Iris pigment epithelial cell (primary cell): Measurements from ENCODE around the gene EPN3.

Source experiments
- DNase-seq: peaks from one replicate; pipeline ENCODE4 v3.0.0-alpha.2; 2011; ENCODE audit warnings: low read depth

EPN3 gene

DNA sequence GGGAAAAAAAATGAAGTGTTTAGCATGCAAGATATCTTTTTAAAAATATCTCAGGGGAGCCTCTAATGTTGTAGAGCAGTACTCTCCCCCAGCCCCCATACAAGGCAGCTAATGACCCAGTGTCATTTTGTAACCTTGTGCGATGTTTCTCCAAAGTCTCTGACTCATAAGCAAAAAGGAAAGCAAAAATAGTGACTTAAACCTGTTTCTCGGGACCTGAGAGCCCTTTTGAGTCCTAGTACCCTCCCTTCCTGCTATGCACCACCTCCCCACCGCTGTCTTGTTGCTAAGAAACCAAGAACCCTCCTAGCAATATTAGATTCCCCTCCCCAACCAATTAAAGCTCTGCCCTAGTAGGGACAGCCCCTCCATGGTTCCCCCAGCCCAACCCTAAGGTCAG is 21.5 kb upstream of the EPN3 start:
- peak; percentile 60 for DNase-seq

DNA sequence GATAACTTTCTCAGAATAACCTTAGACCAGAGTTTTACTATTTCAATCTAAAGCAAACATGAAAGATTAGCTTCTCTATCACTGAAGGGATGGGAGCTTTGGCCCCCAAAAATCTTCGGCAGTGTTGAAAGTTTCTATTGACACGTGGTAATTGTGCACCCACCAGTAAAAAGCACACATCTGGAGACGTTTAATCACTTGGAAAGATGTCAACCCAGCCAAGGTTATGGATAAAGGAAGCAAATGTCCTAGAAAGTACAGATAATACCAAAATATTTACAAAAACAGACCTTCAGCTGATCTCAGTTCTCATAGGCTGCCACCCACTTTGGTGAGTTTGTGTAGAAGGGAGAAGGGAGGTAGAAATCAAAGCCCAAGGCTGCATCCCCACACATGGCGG is 19.0 kb upstream of the EPN3 start:
- peak; percentile 16 for DNase-seq

DNA sequence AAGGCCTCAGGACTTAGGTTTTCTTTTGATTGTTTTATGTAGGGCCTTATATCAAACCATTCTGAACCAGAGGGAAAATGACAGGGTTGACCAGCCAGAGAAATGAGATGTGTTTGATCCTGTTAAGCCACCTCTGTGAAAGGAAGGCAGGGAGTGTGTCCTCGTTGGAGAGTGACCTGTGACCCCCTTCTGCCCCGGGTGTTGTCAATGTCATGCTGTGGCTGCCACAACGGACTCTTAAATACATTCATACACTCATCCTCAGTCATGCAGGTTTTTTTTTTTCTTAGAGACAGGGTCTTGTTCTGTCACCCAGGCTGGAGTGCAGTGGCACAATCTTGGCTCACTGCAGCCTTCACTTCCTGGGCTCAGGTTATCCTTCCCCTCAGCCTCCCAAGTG is 18.1 kb upstream of the EPN3 start:
- no peak for DNase-seq

DNA sequence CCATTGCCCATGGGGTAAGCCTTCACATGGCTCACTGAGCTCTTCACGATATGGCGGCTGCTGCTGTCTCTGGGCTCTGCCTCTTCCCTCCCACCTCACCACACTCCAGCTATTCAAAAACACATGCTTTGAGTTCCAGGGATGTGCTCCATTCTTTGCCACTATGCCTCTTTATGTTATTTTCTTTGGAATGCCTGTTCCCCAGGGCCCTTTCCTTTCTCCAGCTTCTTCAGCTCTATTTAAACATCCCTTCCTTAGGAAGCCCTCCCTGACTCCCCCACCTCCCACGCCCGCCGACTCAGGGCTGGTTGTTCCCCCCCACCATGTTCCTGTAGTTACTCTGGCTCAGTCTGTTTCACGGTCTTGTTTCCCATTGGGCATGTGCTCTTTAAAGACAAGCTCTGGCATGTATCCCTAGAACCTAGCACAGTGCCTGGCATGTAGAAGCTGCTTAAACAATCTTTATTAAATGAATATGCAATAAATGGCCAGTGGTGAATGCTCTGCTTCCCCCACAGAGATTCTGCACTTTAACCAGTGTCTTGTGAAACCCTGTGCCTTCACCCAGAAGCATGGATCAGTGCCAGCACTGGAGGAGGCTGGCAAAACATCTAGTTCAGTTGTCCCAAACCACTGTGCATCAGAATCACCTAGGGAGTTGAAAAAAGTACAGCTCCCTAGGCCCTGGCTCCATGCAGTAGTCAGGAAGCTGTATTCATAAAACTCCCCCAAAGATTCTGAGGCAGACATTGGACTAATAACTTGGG is 17.4 kb upstream of the EPN3 start:
- peak; percentile 31 for DNase-seq

DNA sequence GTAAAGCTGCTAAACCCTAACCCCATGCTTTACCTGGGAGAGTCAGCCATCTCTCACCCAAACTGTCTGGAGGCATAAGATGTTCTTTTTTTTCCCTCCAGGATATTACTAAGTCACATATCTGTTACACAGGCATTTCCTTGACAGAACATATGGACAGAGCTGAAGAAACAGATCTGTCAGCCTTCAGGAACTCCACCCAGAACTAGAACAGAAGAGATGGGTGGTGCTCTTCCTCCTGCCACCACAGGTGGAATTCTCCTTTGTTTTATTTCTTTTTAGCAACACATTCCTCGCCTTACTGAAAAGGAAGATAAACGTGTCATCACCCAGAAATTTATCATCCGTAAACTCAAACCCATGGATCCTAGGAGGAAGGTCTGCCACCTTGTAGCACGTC is 15.5 kb upstream of the EPN3 start:
- DNase-seq: no peak

DNA sequence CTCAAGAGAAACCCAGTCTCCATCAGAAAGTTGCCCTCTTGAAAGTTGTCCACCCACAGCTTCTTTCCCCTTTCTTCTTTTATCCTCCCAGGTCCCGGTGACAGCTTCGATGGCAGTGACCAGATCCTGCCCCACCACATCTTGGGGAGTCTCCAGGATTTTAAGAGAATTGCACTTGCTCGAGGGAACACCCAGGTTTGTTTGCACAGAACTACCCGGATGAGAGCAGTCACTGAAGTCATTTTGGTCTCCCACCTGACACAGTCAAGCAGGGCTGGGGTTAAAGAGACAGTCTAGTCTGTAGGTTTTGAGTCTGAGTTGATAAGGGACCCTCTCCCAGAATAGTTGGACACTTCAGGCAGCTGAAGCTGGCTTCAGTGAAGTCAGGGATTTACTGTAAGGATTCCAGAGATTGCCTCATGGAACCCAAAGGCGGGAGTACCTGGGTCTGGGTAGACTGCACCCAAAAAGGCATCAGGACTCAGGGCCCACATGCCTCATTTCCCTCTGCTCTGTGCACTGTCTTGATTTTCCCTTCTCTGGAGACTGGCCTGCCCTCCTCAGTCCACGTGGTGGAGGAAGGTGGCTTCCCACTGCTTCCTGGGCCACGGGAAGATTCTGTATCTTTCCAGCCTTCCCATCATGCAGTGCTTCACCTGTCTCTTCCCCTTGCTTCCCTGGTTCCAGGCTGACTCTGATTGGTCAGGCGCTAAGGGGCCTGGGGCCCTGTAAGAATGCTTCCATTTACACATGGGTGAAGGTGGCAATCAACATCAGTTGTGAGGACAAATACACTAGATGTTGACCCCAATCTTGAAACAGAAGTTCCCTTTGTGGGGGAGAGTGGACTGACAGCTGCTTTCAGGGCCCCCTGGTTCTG is 14.8 kb upstream of the EPN3 start:
- DNase-seq: no peak

DNA sequence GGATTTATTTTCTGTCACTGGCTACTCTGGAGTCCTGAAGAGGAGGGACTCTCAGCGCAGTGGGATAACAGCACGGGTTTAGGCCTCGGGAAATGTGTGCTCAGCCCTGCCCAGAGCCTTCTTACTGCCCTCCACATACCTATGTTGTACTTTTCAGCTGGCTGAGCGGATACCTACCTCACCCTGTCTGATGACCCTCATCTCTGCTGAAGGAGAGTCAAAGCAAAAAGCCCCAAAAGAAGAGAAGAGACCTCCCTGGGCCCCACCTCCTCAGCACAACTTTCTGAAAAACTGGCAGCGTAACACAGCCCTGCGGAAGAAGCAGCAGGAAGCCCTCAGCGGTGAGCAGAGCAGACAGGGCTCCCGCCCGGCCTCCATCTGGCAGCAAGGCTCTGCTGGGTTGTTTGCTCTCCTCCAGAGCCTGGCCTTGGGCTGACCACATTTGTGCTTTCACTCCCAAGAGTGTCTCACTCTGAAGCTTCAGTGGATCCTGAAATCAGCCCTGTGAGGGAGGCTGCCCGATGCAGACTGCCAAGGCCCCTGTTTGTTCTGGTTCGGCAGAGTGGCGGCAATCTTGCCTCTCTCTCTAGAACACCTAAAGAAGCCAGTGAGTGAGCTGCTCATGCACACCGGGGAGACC is 14.0 kb upstream of the EPN3 start:
- peak; percentile 49 for DNase-seq

DNA sequence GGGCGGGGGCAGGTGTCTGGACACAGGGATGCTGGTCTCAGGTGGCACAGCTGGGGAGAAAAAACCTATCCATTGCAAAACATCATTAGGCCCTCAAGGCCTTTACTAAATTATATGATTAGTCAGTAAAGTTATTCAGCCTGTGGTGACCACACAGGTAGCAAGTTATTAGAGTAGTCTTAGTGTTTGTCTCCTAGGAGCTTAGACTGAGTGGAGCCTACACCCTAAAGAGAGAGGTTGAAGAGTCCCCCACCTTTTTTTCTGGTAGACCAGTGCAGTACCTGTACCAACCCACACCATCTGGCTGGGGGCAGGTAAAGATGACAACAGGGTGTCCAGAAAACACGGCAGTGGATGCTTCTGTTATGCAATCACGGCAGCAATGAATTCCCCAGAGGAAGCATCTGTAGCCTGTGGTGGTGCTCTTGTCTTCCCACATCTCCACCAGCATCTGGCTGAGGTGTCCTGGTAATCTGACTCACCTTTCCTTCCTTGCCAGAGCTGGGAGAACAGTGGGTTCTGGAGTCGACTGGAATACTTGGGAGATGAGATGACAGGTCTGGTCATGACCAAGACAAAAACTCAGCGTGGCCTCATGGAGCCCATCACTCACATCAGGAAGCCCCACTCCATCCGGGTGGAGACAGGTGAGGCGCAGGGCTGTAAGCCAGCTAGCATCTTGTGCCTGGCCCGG is 13.2 kb upstream of the EPN3 start:
- no peak for DNase-seq

DNA sequence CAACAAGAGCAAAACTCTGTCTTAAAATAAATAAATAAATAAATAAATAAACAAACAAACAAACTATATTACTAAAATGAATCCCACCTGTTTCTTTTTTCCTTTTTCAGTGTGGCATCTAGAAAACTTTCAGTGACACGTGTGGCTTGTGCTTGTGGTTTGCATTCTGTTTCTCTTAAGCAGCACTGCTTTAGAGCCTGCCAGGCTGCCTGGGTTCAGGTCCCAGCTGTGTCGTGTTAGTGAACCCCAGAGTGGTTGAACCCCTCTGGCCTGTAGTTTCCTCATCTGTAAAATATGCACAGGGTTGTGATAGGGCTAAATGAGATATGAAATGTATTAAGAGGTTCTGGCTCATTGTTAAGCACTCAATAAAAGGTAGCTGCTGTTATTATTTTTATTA is 12.1 kb upstream of the EPN3 start:
- DNase-seq: no peak

DNA sequence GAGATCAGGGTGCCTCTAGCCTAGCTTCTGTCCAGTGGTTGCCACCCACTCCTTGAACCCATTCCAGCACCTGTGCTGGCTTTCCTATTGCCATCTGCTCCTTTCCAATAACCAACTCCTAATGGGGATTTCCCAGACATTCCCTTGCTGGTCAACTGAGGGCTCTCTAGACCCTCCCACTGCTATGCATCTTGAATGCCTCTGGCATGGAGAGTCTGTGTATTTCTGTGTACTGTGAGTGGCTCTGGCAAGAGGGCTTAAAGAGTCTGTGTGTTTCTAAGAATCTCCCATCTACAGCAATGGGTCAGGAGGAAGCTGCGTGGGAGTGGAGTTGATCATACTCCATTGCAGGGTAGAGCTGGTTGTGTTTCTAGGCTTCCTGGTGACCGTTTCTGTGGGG is 11.0 kb upstream of the EPN3 start:
- no peak for DNase-seq

DNA sequence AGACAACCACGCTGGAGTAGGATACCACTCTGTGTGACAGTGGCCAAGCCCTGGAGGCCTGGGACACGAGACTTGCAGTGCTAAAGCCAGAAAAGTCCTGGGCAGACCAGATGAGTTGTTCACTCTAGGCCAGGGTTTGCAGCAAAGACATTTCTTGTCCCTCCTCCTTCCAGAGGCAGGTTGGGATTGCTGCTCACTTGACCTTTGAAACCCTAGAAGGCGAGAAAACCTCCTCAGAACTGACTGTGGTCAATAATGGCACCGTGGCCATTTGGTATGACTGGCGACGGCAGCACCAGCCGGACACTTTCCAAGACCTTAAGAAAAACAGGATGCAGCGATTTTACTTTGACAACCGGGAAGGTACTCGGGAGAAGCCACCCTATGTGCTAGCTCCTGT is 9.8 kb upstream of the EPN3 start:
- DNase-seq: no peak

DNA sequence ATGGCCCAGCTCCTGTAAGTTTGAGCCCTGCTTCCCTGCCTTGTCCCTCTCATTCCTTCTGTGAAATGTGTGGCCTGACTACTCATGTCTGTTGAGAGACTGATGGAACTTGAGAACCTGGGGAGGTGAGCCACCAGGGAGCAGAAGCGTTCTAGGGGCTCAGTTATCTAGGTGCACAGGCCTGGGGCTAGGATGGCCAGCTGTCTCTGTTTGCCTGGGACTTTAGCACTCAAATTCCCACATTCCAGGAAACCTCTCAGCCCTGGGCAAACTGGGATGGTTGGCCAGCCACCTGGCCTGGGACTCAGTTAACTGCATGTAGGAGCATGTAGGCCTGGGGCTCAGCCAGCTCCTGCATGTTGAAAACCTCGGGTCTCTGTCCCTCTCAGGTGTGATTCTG is 9.3 kb upstream of the EPN3 start:
- no peak for DNase-seq

DNA sequence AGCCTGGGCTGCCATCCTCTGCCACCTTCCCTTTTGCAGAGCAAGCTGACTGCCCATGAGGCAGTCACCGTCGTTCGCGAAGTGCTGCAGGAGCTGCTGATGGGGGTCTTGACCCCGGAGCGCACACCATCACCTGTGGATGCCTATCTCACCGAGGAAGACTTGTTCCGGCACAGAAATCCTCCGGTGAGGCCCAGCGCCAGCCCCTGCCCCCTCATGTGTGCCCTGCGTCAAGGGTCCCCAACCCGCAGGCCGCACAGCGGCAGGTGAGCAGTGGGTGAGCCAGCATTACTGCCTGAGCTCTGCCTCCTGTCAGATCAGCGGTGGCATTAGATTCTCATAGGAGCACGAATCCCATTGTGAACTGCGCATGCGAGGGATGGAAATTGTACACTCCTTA is 7.7 kb upstream of the EPN3 start:
- DNase-seq: no peak

DNA sequence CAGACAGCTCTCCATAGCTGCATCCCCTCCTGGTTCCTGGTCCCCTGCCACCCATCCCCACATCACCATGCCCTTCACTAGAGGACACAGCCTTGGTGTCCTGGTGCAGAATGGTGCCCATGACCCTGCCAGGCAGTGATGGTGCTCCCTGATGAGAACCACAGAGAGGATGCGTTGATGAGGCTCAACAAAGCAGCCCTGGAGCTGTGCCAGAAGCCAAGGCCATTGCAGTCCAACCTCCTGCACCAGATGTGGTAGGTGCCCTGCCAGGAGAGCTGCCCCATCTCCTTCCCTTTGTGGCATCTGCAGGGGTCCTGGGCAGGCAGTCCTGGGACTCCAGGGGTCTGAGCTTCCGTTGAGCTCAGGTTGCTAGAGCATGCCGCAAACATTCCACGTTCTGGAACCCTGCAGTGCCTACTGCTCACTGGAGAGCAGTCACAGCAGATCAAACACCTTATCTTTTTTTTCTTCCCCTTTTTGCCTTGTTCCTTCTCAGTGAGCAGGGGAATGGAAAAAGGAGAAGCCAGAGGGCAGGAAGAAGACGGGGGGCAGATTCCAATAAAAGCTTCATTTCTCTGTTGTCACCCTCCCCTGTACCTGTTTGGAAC is 5.3 kb upstream of the EPN3 start:
- DNase-seq: no peak

DNA sequence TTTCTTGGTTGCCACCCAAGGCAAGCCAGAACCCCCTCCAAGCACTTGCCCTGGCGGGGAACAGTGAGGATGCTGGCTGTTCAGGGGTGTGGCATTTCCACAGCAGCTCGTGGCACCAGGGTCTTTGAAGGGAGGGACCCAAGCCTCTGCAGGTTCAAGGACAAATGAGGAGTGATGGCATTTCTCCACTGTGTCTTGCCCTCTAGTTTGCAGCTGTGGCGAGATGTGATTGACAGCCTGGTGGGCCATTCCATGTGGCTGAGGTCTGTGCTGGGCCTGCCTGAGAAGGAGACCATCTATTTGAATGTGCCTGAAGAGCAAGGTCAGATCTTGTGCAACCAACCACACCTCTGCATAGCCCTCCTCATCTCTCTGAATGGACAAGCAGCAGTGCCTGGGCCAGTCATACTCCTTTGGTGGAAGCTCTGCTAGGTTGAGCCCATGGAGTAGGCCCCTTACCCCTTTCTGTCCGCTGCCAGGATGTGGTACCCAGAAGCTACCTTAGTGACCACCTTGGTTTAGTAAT is 4.5 kb upstream of the EPN3 start:
- DNase-seq: no peak

DNA sequence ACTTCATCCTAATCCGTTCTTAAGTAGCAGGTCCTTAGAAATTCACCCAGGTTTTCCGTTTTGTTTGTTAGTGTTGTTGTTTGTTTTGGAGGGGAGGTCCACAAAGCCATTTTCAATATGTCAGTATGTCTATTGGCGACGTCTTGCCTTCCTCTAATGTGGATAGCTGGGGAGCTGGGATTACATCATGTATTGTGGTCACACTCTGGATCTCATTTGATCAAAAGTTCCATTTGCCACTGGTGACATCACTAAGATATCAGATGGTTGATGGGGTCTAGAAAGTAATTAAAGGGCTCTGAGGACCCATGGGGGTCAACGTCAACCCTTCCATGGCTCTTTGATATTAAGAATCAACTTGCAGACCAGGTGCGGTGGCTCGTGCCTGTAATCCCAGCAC is 2.7 kb upstream of the EPN3 start:
- DNase-seq: no peak

DNA sequence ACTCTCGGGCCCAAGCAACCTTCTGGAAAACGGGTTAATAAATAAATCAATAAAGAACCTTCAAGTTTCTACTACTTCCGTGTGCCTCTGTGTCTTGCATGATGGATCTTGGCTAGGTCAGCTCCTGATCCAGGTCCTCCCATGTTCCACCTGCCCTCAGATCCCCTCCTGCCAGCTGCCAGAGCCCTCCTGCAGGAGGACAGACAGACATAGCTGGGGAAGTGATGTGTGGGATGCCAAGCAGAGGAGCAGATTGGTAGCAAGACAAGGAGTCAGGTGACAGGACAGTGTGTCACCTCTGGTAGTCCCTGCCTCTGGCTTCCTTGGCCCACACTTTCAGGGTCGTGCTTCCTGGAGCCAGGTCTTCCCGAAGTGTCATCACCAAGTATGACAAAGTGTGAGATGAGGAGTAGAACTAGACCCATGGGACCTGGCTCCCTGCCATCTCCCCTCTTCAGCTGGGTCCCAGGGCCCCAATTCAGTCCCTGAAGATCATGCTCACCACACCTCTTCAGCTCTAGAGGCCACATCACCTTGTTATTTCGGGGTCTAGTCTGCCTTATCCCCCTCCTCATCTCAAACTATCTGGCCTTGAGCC is 1.0 kb upstream of the EPN3 start:
- no peak for DNase-seq

DNA sequence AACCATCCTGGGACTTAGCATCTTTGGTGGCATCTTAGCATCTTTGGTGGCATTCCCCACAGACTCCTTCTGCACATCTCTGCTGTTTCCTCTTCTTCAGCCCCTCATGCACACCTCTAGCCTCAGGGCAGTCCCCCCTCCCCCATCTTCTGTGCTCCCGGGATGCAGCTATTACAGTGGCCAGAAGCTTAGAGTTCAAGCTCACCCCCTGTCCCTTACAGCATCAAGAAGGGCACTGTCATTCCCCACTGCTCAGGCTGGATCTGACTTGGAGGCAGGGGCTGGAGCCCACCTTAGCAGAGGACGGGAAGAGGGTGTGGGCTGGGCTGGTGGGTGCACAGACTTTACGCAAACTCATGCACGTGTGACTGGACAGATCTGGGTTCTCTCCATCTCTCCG is 650 bp downstream of the EPN3 start:
- no peak for DNase-seq

DNA sequence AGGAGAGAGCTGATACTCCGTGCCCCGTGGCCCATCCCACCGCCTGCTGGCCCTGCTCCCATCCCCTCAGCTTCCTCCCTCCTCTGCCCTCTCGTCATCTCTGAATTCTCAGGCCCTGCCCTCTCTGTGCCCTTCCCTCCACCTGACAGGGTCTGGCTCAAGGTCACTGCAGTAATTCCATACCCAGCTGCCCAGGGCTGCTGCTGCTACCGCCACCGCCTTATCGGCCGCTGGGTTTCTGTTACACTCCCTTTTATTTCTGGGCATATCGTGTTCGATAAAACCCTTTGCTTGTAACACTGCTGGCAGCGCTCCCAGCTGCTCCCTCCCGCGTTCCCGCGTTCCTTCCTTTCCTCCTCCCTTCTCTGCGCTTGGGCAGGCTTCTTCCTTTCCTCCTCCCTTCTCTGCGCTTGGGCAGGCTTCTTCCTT is 1.2 kb downstream of the EPN3 start:
- peak; percentile 28 for DNase-seq

DNA sequence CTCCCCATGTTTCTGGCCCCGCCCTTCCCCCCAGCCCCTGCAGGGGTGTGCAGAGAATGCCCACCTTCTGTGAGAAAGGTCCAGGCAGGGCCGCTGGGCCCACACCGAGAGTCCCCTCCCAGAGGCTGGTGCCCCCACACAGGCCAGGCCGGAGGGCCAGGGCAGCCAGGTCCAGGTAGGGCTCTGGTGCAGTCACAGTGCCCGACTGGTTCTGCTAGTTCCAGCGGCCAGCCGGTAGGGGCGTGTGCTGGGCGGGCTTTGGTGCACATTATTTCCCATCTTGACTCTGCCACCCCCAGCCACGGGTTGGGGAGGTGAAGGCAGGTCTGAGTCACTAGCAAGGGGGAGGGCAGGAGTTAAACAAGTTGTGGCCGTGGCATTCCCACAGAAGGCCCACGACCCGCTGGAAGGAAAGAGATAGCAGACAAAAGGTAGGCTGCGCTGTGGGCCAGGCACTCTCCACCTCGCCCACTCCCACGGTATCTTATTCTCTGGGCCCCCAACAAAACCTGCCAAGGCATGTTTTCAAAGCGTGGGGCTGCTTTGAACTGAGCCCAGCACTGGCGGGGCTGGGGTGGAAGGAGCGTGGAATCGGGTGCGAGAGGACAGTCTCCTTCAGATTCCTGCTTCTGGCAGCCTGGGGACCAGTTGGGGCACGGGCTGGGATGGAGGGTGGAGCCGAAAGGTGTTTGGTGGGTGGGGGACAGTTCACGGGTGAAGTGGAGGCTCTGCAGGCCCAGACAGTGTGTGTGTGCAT is 1.9 kb downstream of the EPN3 start:
- DNase-seq: no peak

DNA sequence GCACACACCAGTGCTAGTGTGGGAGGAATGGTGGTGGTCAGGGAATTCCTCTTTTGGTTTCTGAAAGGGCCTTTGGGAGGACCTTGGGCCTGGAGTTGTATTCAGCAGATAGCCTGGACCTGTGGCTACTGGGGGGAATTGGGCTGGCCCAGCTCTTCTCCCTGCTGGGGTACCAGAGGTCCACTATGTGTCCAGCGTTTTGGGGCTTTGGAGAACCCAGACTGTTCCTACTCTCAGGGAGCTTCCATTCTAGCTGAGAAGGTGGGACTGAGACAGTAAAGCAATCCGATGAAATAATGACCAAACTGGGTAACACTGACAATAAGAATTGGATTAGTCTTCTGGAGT is 2.4 kb downstream of the EPN3 start:
- no peak for DNase-seq
